ENCODE measurements around the gene HNRNPAB.

DNA sequence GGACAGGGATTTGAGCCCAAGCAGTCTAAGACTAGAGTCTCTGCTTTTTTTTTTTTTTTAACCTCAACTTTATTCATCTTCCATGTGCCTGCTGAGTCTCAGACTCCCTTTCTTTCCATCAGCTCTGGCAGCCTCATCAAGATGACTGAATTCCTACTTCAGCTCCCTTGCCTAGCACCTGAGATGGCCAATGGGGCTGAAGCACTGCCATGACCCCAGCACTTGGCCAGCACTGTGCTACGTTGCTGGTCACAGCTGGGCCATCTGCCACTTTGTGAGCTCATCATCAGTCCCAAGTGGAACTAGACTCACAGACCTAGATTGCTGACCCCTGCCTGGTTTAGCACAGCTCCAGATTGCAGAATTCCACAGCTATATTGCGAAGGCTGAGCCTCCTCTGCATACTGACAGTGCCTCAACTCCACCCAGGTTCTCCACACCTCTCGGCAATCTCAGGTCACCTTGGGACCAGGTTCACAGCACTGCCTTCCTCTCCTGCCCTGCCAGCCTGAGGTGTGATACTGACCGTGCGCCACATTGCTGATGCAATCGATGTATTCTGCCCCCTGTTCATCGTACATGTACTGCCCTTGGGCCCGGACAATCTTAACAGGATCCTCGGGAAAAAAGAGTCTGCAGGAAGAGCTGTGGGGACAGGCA is 26.7 kb downstream of the HNRNPAB start:
- TF ChIP-seq EP300 (IDR thresholded peaks at IDR 0.05; ENCODE audit: low read depth), result no peak
- TF ChIP-seq, protein P1, sequence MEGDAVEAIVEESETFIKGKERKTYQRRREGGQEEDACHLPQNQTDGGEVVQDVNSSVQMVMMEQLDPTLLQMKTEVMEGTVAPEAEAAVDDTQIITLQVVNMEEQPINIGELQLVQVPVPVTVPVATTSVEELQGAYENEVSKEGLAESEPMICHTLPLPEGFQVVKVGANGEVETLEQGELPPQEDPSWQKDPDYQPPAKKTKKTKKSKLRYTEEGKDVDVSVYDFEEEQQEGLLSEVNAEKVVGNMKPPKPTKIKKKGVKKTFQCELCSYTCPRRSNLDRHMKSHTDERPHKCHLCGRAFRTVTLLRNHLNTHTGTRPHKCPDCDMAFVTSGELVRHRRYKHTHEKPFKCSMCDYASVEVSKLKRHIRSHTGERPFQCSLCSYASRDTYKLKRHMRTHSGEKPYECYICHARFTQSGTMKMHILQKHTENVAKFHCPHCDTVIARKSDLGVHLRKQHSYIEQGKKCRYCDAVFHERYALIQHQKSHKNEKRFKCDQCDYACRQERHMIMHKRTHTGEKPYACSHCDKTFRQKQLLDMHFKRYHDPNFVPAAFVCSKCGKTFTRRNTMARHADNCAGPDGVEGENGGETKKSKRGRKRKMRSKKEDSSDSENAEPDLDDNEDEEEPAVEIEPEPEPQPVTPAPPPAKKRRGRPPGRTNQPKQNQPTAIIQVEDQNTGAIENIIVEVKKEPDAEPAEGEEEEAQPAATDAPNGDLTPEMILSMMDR (IDR thresholded peaks at IDR 0.05), result no peak
- TF ChIP-seq POLR2A (IDR thresholded peaks at IDR 0.05), result peak; percentile 36
- TF ChIP-seq POLR2AphosphoS5 (IDR thresholded peaks at IDR 0.05), result peak in 1 of 3 donors; percentile 68
